Stimulated activated CD8-positive, alpha-beta memory T cell treated with anti-CD3 and anti-CD28 coated beads, Interleukin-2, amount 100 ng/mL, for 1 hour (primary cell): ENCODE data around the gene DNAJC4.

Experiments used
- DNase-seq, 2 donors: peaks; one replicate each; pipeline ENCODE4 v3.0.0-alpha.2; 2020; ENCODE audit warnings: low read depth in 2 of 2

The DNAJC4 gene, protein sequence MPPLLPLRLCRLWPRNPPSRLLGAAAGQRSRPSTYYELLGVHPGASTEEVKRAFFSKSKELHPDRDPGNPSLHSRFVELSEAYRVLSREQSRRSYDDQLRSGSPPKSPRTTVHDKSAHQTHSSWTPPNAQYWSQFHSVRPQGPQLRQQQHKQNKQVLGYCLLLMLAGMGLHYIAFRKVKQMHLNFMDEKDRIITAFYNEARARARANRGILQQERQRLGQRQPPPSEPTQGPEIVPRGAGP

DNA sequence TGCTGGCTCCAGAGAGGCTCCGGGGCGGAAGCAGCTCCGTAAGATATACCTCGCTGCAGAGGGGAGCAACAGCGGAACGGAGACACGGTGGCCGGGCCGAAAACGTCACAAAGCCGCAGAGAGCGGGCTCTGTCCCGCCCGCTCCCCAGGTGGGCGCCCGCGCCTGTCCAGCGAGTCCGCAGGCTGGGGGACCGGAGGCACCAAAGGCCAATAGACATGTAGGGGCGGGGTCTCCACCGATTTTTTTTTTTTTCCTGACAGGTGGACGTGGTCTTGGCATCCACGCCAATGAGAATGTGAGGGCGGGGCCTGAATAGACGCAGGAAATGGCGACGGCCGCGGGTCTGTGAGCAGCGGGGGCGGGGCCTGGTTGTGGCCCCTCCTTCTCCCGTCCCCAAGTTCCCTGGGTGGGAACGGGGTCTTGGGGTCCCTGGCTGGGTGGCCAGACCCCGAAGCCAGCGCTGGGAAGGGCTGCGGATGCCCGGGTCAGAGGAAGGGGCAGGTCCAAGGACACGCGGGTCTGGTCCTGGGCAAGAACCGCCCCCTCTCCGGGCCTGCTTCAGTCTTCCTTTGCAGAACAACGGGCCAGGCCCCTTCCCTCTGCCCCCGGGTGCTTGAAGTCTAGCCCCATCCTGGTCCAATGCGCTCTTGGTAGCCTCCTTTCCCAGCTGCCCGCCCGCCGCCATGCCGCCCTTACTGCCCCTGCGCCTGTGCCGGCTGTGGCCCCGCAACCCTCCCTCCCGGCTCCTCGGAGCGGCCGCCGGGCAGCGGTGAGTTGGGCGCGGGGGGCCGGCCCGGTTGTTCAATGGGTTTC, at the start of gene DNAJC4:
TSS of gene DNAJC4 (plus strand) at position 378 of the 814 bp plus-strand sequence. CDS start at position 685, 307 bp downstream.
- peak in 1 of 2 donors; percentile 79 for DNase-seq

DNA sequence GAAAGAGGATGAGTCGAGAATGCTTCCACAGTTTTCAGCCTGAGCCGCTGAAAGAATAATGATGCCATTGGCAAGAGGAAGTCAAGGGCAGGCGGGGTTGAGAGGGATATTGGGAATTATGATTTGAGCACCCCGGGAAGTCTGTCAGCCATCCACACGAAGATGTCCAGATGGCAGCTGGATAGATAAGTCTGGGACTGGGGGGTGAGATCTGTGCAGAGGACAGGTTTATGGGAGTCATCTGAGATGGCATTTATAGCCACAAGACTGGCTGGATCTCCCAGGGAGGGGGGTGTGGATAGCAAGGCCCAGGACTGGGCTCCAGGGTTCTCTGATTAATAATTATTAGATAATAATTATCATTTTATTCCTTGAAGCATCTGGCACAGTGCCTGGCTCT, 49.5 kb upstream of the DNAJC4 start:
- no peak for DNase-seq

DNA sequence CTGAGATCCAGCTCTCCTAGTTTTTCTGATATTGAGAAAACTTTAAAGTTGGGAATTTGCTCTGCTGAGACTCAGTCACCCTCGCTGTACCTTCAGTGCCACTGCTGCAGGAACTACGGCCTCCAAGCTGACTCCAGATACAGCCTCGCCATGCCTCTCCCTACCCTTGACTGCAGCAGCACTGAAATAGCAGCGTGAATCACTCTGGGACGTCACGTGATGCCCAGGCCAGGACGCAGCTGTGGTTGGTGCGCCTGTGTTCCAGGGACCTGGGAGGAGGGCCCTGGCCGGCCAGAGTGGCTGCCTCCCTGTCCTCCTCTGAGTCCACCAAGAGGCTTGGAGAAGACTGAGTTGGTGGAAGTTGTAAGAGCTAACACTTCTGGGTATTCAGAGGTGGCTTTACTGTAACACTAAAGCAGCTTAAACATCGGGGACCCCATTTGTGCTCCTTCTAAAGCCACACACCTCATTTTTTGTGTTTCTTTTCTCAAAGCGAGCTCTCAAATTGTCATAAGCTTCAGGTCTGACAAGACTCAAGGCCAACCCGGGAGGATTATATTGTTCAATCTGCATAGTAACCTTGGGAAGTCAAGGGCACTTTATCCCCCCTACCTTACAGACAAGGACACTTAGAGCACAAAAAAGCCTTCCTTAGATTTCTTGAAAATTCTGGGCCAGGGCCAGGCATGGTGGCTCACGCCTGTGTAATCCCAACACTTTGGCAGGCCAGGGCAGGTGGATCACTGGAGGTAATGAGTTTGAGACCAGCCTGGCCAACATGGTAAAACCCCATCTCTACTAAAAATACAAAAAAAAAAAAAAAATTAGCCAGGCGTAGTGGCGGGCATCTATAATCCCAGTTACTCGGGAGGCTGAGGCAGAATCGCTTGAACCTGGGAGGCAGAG, 48.6 kb upstream of the DNAJC4 start:
- peak in 1 of 2 donors; percentile 5 for DNase-seq

DNA sequence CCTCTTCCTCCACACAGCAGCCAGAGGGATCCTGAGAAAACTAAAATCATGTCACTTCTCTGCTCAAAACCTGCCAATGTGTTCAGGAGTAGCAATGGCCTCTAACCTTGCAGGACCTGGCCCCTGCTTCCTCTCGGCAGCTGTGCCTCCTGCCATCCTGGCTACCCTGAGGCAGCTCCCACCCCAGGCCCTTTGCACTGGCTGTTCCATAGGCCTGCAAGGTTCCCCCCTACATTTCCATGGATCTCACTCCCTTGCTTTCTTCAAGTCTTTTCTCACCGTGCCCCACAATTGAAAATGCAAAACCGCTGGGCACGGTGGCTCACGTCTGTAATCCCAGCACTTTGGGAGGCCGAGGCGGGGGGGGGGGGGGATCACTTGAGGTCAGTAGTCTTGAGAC, 46.5 kb upstream of the DNAJC4 start:
- DNase-seq = no peak

DNA sequence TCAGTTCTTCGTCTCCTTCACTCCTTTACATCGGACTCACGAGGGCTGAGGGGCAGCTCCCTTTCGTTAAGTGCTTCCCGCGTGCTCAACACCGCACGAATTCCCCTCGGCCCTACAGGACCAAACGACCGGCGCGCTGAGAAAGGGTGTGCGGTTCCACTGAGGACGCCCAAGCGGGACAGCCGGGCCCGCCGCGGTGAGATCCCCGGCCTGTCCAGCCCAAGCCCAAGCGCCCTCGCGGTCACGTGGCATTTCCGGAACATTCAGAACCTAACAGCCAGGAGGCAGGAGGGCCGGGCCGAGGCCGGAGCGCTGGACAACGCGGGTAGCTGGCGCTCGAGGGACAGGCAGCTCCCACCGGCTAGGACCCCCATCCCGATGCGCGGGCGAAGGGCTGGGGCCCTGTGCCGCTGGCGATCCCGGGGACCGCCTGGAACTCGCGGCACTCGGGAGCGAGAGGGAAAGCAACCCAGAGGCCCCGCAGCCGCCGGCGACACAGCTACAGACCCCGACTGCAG, 45.1 kb upstream of the DNAJC4 start:
- DNase-seq = peak in 1 of 2 donors; percentile 14

DNA sequence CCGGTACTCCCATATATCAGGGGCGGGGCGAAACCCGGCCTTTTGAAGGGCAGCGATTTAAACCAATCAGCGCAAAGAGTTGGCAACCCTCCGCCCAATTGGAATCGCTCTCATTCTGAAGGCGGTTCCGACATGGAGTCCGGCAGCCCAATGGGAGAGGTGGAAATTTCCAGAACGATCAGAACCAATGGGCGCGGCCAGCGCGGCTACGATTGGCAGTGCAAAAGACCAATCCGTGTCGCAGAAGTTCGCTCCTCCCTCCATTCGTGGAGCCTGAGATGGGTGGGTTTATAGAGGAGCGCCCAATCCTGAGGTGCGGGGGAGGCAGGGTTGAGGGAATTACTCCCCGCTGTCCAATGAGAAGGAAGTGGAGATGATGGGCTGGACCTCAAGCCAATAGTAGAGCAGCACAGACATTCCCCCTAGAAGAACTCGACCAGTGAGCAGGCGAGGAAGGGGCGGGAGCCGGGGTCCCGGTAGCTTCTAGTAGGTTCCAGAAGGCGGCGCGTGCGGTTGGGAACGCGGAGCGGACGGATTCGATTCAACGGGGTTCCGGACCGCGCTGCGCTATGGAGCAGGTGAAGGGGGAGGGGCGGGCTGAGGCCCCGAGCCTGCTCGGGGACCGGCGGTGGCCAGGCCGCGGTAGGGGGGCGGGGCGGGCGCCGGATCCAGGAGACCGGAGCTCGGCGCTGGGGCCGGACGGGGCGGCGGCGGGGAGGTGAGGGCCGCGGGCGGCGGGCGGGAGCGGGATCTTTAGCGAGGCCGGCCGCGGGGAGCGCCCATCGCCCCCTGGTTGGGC, 44.5 kb upstream of the DNAJC4 start, which contains the start of gene STIP1:
TSS of gene STIP1 (plus strand) at position 479 of the 799 bp plus-strand sequence. CDS start at position 570, 91 bp downstream.
- DNase-seq = peak; percentile 97 to 98

DNA sequence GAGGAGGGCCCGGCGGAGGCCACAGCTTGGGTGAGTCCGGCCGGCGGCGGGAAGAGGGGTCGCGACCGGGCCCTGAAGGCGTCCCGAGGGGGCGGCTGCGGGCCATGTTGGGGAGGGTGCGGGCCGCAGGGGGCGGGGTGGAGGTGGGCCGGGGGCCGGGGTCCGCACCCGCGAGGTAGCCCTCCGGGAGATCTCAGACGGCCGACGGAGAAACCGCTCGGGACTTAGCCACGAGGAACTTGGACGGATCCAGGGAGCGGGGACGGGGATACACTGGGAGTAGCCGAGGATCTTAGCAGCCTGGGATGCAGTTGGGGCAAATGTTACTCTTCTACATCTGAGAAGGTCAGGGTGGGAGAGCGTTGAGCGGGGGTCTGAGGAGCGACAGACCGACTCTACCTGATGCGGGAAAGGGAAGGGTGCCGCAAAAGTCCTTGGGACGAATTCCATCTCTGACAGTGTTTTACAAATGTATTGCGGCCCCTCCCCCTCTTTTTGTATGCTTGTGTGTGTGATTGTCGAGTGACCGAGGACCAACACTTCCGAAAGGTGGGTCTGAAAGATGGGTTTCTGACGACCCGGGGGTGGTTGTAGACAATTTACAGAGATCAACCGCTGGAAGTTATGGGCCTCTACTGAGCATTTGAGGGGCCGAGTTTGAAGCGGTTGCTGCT, 43.7 kb upstream of the DNAJC4 start:
- DNase-seq = no peak

DNA sequence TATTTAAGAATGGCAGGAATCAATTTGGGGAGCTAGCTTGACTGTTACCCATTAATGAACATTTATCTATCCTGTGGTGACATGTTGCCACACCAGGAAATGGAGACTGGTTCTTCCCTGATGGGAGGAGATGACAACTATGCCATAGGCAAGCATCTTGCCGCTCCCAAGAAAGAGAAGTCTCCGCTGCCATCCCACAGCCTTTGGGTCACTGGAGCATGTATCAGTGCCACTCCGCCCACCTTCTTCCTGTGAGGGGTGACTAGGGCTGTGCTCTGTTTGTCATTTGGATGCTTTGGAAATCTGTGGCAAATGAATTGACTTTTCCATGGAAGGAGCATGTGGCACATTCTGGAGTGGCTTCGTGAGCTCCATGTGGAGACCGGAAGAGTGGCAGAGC, 37.9 kb upstream of the DNAJC4 start:
- no peak for DNase-seq

DNA sequence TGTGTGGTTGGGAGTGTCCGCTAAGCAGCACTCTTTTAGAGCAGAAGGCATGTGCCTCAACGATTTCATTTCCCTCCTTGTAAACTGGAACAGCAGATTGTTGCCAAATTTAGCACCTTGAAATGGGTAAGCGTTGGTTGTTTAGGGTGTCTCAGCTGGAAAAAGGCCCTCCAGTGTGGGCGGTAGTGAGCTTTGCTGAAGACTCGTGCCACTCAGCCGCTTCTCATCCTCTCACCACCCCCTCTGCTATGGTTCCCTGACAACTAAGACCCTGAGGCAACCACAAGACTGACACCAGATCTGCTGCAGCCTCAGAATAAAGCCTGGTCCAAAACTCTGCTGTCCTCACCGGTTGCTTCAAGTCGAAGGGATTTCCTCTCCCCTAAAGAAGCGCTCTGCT, 33.7 kb upstream of the DNAJC4 start:
- DNase-seq = no peak

DNA sequence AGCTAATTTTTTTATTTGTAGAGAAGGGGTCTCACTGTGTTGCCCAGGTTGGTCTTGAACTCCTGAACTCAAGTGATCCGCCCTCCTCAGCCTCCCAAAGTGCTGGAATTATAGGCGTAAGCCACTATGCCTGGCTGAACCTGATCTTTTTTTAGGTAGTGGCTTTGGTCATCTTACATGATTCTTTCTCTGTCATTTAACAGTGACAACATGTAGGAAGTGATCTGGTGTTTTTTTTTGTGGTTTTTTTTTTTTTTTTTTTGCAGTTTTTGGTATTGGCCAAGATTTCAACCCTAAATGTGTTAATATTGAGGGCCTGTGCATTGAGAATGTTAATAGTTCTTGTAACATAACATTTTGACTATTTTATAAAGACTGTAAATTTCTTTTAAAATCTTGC, 31.8 kb upstream of the DNAJC4 start:
- DNase-seq = no peak

DNA sequence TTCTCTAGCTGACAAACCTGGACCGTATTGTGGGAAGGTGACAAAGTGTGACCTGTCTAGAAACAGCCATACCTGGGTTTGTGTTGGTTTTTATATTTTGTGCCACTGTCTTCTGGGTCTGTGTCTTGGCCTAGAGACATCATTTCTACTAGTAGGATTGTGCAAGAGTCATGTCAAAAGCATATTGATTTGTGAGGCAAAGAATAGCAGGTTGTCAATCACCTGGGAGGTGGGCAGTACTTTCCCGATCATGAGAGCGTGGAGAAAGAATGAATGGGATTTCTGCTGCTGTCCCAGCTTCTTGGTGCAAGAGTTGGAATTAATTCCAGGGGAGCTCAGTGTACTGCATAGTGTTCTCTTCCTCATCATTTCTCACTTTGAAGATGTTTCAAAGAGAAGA, 28.8 kb upstream of the DNAJC4 start:
- no peak for DNase-seq

DNA sequence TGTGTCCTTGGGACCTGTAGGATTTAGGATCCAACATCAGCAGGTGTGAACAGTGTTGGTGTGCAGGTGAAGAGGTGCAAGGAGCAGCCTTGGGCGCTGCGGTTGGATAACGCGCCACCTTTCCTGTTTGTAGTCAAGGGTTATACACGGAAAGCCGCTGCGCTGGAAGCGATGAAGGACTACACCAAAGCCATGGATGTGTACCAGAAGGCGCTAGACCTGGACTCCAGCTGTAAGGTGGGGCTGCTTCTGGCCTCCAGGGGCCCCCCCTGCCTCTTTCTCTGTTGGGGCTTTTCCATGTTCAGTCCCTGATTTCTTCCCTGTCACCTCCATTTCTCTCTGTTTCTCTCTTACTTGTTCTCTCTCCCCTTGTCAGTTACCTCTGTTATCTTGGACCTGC, 27.4 kb upstream of the DNAJC4 start:
- no peak for DNase-seq

DNA sequence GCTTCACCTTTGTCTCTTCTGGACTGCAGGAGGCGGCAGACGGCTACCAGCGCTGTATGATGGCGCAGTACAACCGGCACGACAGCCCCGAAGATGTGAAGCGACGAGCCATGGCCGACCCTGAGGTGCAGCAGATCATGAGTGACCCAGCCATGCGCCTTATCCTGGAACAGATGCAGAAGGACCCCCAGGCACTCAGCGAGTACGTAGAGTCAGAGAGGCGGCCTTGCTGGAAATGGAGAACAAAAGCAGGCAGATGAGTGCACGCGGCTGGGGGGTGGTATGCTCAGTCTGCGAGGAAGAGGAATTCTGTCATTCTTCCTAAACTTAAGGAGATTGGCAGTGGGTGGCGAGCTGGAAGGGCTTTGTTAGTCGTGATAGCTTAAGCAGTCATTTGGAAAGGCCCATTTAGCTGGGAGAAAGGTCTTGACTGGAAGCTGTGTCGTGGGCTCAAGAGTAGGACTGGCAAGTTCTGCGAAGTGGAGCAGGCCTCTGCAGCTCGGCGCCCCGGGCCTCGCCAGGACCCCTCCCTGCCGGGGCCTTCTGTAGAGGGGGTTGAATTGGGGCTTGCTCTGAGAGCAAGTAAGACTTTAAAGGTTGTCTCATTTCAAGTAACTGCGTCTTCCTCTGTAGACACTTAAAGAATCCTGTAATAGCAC, 26.8 kb upstream of the DNAJC4 start:
- no peak for DNase-seq

DNA sequence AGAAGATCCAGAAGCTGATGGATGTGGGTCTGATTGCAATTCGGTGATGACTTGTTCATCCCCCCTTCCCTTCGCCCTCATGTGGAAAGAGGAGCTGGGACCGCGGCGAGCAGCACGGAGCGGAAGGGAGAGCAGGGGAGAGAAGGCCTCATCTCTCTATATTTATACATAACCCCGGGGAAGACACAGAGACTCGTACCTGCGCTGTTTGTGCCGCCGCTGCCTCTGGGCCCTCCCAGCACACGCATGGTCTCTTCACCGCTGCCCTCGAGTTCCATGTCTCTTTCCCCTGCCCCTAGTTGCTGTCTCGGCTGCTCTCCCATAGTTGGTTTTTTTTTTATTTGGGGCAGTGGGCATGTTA, 26.3 kb upstream of the DNAJC4 start:
- no peak for DNase-seq

DNA sequence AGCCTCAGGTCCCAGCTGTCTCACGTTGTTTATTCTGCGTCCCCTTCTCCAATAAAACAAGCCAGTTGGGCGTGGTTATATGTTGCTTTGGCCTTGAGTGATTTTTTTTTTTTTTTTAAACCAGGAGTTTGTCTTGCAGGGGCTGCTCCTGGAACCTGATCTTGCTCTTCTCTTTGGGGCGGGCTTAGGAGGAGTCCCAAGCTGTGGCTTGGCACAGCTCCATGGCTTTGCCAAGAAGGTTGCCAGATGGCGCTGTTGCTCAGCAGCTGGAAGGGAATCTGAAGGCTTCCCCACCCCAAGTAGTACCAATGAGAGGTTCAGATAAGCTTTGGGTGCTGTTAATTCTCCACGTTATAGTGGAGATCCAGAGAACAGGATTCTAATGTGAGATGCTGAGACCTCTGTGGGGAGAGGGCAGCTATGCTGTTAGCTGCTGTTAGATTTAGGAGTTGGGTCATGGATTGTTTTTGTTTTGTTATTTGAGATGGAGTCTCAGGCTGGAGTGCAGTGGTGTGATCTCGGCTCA, 25.8 kb upstream of the DNAJC4 start:
- DNase-seq = peak; percentile 58 to 71

DNA sequence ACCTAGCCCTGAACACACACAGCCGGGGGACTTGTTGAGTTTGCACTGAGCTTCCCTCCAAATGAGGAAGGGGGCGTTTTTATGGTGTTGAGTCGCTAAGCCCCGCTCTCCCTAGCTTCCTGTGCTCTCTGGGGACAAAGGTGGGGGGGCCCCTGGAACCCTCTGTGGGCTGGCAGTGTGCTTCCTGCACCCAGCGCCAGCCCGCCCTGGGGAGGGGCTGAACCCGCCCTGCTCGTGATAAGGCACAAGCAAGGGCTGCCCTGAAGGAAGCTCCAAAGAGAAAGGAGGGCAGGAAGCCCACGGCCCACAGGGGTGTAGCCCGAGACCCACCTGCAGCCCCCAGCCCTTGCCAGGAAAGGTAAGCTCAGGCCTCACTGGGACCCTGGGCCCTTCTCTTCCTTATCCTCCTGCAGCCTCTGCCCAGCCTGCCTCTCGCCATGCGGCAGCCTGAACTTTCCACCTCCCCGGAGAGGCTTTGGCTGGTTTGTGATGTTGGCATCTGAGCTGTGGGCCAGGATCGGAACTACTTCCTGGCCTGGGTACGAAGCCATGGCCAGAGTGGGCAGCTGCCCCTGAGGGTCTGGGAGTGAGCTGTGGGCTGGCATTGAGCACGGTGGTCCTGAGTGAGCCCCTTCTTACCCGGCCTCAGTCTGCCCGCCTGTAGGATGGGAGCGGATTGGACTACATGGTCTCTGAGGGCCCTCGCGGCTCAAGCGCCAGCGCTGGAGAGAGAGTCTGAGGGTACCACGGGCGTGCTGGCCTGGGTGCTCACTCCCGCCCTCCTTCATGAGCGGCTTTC, 23.7 kb upstream of the DNAJC4 start, which contains the start of gene FERMT3:
TSS of gene FERMT3 (plus strand) at position 265 of the 799 bp plus-strand sequence. CDS start 644 bp downstream, outside the sequence.
- peak in 1 of 2 donors; percentile 43 for DNase-seq

DNA sequence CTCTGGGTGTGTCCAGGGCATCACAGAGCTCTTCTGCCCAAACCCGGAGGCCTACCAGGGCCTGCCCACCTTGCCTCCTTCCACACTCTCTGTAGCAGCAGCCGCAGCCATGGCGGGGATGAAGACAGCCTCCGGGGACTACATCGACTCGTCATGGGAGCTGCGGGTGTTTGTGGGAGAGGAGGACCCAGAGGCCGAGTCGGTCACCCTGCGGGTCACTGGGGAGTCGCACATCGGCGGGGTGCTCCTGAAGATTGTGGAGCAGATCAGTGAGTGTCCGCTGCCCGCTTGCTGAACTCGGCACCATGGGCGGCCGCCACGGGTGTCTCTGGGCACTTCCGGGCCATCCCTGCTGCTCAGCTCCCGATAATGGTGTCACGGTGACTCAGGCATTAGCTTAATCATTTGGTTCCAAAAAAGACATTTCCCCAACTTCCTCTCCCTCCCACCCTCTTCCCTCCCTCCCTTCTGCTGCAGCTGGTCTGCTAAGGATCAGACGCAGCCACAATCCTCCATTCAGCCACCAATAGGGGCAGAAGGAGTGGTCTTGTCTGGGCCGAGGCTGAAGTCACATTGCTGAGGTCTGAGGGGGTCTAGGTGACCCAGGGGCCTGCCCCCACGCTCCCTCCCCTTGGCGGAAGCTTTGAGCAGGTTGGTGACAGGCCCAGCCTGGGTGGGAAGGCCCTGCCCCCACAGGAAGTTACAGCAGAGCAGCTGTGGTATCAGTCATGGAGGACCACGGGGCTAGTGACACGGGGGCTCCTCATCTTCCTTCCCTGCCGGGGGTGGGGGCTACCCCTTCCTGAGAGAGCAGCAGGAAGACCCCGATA, 22.9 kb upstream of the DNAJC4 start:
- DNase-seq = peak in 1 of 2 donors; percentile 58
